Embryonic facial prominence (tissue), 1 donor: Measurements from ENCODE around the gene SMPD4.
"Not testable (repeated sequence)": the region's sequence is repeated elsewhere in the genome, so short reads cannot be mapped to it uniquely, and the experiment has no call there.

Experiments used
- DNase-seq: peaks from one replicate; pipeline ENCODE4 v3.0.0-alpha.2; 2016; ENCODE audit errors: extremely low spot score

SMPD4 gene

DNA sequence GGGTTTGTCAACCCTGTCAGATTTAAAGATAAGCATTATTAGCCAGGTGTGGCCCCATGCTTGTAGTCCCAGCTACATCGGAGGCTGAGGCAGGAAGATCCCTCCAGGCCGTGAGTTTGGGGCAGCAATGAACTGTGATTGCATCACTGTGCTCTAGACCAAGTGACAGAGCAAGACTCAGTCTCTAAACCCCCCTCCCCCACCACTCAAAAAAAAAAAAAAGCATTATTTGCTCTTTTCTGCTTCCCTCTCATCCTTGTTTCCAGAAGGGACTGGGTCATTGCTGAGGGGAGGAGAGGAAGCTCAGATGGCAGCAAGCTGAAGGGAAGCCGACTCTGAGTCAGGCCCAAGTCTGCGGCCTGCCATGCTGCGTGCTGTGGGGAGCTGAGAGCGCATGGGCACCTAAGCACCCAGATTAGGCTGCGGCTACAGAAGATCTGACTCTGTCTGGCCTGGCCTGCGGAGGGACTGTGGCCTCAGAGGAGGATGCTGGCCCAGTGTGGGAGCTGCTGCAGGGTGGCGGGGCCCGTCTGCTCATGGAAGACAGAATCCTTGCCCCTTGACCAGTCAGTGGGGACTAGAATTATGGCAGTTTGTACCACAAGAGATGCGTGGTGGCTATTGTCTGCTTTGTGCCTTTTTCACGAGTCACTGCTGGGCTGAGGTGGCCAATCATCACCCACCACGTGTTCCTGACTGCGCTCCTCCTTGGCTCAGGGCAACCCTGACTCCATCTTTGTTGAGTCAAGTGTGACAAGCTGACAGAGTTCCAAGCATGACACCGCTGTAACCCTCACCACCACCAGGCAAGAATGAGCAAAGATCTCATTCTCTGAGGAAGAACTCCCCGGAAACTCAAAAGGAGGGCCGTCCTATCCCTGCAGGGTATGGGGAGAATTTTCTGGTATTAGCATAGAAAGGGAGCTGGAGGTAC is 6.7 kb upstream of the SMPD4 start:
- not testable (repeated sequence) for DNase-seq

DNA sequence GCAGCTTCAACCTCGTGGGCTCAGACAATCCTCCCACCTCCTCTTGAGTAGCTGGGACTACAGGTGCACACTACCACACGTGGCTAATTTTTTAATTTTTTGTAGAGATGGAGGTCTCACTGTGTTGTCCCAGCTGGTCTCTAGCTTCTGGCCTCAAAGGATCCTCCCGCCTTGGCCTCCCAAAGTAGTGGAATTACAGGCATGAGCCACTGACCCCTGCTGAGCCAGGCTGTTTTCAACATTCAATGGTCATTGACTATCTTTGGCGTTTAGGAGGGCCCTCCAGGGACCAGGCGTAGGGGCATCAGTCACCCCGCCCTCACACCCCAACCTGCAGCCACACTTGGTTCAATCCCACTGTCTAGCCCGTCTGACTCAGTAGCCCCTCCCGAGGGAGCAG is 5.9 kb upstream of the SMPD4 start:
- DNase-seq, result no peak

DNA sequence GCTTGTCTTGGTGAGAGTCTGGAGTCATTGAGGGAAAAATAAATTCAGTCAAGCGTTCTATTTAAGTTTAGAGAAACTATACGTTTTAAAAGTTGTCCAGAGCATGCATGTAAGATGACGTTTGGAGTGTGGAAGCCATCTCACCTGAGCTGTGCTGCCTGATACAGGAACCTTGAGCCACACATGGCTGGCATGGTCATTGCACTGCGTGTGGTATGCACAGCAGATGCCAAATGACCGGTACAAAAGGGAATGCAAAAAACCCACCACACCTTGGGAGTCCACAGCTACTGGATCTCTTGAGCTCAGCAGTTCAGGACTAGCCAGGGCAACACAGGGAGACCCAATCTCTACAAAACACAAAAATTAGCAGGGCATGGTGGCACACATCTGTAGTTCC is 5.0 kb upstream of the SMPD4 start:
- DNase-seq, result no peak

DNA sequence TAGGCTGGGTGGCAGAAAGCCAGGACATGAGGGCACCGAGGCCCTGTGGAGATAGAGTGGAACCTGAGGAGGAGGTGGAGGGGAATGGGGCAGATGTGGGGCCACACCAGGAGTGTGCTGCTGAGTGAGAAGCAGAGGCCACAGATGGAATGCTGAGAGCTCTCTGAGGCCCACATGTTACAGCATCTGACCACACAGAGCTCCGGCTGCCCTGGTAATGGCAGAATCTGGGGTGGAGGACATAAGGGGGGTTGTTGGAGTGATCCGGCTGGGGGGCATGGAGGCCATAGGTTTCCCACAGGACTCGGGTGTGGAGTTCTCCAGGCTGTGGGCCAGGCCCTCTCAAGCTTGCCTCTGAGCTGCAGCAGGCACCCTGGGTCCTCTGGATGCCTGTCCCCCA is 4.5 kb upstream of the SMPD4 start:
- no peak for DNase-seq

DNA sequence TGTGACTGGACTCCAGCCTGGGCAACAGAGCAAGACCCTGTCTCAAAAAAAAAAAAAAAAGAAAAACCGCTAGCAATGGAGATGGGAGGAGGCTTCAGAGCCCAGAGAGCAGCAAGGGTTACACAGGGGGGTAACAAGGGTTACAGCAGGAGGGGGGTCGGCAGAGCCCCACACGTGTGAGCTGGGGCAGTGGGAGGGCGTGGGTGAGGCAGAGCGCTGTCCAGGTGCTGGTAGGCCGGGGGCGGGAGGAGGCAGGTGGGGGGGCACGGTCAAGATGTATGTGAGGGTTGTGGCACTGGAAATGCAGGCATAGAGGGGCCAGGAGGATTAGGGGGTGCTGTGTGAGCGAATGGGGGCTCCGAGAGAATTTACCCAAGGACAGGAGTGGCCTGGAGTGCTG is 4.0 kb upstream of the SMPD4 start:
- no peak for DNase-seq

DNA sequence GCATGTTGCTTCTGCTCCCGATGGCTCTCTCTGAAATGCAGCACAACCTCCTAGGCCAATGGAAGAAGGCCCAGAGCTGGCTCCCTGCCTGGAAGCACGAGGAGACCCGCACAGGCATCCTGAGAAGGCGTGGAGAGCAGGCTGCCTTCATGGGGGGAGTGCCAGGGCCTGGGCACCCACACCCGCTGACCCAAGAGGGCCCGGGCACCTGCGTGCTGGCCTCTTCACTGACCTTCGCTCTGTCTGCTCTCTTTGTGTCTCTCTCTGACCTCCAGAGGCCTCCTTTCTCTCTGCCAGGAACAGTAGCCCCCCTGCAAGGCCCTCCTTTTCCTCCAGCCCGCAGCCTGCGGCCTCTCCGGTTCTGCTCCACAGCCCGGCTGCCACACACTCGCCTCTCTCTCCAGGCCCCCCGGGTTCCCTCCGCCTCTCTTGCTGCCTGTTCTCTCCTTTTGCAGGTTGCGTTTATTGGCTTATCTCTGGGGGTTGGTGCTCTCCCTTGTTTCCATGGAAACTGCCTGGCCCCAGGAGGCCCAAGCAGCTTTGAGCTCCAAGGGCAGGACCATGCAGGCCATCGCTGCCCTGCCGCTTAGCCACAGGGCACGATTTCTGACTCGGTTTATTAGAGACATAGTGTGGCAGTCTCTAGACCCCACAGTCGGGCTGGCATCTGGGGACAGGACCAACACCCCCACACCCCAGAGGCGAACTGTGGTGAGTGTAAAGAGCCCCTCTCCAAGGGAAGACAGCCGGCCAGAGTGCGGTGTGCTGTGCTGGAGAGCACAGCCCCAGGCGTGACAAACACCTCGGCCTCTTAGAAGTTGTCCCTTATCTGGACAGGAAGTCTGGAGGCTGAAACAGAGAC is 2.3 kb upstream of the SMPD4 start:
- no peak for DNase-seq

DNA sequence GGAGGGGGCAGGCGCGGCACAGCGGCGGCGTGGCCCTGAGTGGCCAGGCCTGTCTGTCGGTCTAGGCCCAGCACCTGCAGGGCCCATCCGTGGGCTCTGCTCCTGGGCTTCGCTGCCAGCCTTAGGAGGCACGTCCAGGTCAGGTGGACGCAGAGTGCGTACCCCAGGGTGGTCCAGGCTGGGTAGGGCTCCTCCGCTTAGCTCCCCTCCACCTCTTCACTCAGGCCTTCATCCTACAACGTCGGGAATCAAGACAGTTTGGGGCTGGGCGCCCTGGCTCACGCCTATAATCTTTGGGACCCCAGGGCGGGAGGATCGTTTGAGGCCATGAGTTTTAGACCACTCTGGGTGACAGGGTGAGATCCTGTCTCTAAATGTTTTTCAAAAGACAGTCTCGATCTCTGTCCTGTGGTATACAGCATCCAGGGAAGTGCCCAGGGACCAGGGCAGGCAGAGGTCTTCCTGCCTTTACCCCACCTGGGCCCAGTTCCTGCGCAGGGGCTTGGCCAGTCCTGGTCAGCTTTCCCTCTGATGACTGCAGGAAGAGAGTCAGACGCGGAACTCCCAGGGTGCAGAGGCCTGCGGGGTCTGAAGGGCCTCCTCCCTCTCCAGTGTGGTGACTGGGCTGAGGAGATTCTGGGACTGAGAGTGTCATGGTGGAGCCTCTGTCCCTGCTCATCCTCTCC is 1.6 kb upstream of the SMPD4 start:
- DNase-seq, result not testable (repeated sequence)

DNA sequence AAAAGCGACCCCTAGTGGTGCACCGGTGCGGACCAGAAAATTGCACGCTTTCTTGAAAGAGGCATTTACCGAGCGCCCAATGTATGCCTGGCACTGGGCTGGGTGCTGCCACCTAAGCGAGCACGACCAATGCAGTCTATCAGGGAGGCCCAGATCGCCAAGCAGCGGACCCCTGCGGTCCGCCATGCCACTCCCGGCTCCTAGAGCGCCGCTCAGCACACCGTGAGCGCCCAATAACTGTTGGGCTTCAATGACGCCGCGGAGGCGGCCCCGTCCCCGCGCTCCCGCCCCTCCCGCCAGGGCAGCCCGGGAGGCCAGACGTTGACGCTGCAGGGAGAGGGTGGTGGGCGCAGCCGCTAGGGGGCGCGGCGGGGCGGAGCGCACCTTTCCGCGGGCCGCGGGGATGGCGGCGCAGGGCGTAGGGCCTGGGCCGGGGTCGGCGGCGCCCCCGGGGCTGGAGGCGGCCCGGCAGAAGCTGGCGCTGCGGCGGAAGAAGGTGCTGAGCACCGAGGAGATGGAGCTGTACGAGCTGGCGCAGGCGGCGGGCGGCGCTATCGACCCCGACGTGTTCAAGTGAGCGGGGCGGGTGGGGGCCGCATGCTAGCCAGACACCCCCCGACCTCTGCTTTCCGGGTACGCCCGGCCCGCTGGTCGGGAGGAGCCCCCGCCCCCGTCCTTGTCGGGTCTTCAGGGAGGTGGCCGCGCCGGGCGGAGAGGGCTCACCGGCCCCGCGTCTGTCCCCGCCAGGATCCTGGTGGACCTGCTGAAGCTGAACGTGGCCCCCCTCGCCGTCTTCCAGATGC is 679 bp upstream of the SMPD4 start, which contains the start of gene MZT2B:
TSS of gene MZT2B (plus strand) at position 383 of the 803 bp plus-strand sequence. CDS start at position 404, 21 bp downstream.
- DNase-seq, result peak; percentile 28

DNA sequence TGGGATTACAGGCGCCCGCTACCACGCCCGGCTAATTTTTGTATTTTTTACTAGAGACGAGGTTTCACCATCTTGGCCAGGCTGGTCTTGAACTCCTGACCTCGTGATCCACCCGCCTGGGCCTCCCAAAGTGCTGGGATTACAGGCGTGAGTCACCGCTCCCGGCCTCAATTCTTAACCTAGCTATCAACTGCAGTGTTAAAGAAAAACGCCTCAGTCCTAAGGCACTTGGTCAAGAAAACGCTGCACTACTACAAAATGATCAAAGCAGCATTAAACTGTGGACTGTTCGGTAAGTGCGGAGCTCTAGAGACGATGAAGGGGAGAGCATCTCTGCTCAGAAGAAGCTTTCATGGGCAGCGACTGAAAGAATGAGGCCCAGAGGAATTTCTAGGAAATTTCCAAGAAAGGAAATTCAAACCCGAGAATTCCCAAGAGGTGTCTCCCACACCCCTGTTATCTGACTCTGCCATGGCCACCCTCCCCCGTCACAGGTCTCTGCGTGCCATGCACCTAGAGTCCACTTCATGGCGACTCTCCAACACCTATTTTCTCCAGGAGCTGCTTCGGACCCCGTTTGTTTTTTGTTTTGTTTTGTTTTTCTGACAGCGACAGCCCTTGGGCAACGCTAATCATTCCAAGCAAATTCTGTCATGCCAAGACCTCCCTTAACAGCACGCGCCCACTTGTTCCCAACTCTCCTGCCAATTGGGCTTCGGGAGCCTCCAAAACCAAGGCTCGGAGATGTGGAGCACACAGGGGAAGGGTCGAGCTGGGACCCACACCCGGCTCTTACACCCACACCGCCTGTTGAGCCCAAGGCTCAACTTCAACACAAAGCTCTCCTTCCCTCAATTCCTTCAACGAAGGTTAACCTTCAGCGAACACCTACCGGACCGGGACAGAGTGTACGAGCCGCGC is 738 bp downstream of the SMPD4 start:
- DNase-seq, result not testable (repeated sequence)

DNA sequence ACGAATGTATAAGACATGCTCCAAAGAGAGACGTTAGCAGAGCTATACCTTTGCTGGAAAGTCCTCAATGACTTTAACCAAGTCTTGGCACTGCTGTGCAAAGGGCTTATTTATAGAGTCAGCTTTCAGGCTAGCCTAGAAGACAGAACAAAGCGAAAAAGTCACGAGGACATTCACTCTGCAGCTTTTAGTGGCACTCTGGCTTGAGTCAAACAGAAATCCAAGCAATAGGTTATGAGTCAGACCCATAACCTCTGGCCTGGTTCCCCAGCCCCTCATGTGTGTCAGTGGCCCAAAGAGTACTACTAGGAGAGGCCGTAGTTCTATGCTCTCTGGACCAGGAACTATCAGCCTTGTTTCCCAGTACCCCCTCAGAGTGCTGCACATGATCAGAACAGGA is 6.5 kb downstream of the SMPD4 start:
- DNase-seq, result not testable (repeated sequence)

DNA sequence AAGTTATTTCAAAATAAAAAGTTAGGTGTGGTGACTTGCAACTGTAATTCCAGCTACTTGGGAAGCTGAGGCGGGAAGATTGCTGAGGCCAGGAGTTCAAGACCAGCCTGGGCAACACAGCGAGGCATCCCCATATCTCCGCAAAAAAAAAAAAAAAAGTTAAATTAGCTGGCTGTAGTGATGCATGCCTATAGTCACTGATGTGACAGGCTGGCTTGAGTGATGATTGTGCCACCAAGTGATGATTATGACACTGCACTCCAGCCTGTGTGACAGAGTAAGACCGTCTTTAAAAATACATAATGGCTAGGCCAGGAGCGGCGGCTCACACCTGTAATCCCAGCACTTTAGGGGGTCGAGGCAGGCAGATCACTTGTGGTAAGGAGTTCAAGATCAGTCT is 11.5 kb downstream of the SMPD4 start:
- DNase-seq, result no peak

DNA sequence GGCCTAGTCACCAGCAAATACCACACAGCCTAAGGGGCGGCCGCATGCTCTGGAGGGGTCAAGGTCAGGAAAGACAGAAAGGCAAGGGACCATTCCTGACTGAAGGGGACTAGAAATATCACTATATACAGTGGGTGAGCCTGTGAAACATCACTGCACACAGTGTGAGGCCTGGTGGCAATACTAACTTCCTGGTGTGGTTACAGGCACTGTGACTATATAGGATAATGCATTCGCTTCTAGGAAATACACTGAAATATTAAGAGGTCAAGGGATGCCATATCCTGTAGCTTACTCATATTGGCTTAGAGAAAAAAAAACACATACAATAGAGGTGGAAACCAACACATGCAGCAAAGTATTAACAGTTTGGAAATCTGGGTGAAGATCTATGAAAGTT is 12.2 kb downstream of the SMPD4 start:
- DNase-seq, result not testable (repeated sequence)

DNA sequence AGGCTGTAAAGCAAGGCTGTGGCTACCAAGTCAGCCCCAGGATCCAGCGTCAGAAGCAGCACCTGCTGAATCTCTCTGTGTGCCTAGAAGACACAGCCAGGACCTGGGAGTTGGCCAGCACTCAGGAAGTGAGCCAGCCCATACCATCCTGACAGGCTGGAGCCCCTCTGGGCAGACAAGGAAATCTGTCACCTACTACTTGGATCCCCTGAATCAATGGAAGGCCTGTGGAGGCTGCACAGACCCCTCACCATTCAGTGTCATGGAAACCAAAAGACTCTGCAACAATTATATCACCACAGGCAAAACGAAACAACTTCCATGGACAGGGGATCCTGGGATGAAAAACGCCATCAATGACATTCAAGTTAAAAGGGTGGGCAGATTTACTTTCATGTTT is 14.8 kb downstream of the SMPD4 start:
- DNase-seq, result not testable (repeated sequence)

DNA sequence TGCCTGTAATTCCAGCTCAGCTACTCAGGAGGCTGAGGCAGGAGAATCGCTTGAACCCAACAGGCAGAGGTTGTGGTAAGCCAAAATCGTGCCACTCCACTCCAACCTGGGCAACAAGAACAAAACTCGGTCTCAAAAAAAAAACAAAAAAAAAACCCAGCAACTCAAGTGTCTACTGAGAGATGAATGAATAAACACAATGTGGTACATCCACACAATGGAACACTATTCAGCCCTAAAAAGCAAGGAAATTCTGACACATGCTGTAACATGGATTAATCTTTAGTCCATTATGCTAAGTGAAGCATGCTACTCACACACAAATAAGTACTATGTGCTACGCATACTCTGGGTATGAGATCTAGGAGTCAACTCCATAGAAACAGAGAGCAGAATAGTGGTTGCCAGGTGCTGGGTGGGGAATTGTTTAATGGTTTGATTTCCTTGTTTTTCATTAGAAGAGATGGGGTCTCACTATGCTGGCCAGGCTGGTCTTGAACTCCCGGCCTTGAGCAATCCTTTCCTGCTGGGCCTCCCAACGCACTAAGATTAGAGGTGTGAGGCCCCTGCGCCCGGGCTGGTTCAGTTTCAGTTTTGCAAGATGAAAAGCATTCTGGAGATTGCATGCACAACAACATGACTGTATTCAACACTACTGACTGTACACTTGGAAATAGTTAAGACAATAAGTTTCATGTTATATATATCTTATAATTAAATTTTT is 15.9 kb downstream of the SMPD4 start:
- DNase-seq, result no peak

DNA sequence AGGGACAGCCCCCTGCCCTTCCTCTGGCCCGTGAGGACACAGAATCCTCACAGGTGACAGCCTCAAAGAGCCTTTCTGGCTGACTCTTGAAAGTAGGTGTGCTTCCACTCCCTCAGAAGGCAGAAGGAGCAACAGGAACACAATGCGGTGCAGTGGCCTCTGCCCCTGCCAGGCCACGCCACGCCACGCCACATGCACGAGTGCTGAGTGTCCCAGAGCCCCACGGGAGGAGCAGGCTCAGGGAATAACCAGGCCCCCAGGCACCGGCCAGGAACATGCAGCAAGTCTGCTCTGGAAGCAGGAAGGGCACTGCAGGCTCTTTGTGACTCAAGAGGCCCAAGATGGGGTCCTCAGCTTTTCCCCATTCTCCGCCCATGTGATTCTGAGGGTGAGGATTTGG is 18.4 kb downstream of the SMPD4 start:
- no peak for DNase-seq

DNA sequence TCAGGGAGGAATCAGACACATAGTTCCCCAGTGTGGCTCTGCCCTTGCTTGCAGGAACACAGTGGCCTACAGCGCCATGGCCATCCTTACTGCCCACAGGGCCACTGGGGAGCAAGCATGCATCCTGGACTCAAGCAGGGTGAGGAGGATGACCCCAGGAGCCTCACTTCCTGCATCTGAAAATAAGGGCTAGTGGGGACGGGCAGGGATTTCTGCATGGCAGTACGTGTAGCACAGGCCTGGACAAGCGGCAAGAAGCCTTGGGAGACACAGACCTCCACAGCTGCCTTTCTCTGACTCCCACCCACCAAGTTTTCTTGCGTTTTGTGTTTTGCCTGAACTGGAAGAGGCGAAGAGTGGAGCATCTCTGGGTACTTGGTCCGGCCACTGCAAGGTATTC is 18.9 kb downstream of the SMPD4 start:
- not testable (repeated sequence) for DNase-seq

DNA sequence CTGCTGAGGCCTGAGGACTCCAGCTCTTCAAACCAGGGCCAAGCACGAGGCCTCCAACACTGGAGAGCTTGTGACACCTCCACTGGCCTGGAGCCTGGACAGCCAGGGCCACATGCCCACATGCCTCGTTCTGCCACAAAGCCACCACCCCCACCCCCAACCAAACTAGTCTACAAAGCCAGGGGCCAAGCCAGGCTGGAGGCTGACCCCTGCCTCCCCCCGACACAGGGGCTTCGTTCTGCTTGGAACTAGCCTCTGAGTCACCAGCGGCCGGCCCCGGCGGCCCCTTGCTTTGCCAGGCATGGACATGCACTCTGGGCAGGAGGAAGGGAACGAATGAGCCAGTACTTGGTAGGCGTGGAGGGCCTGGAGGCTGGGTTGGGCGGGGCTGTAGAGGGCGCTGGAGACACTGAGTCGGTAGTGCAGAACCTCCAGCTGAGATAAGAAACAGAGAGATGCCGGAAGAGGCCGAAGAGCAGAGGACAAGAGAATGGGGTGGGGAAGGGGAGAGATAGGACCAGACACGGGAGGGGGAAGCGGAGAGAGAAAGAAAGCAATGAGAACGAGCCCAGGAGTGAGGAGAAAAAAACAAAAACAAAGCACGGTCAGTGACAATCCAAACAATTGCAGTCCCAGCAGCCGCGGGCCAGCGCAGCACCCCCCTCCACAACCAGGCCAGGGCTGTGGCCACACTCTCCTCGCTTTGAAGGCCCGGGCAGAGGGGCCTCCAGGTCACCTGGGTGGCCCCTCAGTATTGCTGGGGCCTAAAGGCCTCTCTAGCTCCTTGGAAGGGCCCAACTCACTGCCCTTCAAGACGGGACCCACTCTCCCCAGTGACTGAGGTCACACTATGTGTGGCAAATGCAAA is 20.3 kb downstream of the SMPD4 start:
- not testable (repeated sequence) for DNase-seq

DNA sequence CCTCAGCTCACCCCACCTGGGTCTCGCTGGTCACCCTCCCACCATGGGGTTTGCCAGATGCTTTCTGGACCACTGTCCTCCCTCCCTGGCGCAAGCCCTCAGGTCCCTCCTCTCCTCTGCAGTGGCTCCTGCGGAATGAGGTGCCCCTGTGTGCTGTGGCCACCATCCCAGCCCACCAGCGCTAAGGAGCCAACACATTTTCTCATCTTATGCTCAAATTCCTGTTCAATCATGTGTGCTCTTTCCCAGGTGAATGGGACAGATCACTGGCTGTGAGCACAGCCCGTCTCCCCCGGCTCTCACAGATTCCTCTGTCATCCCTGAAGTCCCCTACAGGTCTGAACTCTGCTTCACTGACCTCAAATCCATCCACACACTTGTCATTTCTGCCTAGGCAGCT is 21.3 kb downstream of the SMPD4 start:
- no peak for DNase-seq
